Measurements from ENCODE around the gene CRELD2.

CRELD2 gene

DNA sequence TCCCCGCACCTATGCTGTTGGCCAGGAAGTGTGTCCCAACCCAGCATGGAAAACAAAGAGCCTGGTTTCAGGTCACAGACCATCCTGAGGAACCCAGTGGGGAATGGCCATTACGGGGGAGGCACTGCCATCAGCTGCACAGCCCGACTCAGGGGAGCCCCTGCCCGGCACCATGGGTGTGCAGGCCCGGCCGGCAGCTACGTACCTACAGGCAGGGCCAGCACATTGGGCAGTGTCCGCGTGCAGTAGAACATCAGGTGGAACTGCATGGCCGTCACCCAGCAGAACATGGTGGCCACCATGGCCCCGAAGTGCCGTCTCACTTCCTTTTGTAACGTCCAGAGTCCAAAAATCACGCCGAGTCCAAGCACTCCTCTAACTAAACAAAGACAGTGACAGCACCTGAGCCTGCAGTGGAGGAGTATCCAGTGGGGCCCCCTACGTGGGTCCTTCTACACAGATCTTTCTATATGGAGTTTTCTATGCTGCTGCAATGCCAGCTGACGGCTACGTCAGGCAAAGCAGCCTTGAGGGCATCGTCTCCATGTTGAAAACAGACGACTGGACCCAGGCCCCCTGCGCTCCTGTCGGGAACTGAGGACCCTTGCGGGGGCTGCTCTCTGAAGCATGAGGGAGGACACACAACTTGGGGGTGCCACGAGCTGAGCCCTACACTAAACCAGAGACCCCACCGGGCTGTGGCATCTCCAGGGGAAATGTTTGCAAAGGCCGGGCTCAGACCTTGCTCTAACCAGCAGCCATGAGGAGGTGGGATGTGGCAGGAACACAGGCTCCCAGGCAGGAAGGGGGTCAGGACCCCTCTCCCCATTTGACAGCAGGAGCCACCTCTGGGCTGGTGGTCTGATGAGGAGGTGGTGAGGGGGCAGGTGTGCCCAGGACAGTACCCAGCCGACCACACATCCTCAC, 7.9 kb upstream of the CRELD2 start:
- in situ Hi-C loops (cut with MboI; ENCODE audit: low sequenced_read_pairs), result no loop called here

GRCh38 chr22:49911881-49912625, 6.4 kb upstream of the CRELD2 start:
- in situ Hi-C loops (cut with MboI; ENCODE audit: low sequenced_read_pairs), result no loop called here

GRCh38 chr22:49913026-49913425, 5.4 kb upstream of the CRELD2 start:
- in situ Hi-C loops (cut with MboI; ENCODE audit: low sequenced_read_pairs), result no loop called here

GRCh38 chr22:49913446-49913845, 5.0 kb upstream of the CRELD2 start:
- in situ Hi-C loops (cut with MboI; ENCODE audit: low sequenced_read_pairs), result no loop called here

DNA sequence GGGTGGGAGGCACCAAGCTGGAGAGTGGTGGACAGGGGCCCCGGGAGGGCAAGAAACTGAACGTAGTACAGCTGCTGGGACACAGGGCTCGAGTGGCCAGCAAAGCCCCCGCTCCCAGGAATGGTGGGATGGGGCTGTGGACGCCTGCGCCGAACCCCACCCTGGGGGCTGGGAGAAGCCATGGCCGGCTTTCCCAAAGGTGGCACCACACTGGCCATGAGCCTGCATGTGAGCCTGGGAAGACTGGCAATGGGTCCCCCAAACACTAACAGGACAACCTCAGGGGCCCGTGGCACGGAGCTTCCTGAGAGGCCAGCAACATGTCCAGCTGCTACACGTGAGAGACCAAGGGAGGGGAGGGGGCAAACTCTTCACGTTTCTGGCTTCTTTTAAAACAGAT, 4.2 kb upstream of the CRELD2 start:
- in situ Hi-C loops (cut with MboI; ENCODE audit: low sequenced_read_pairs), result no loop called here

GRCh38 chr22:49915610-49916009, 2.8 kb upstream of the CRELD2 start:
- in situ Hi-C loops (cut with MboI; ENCODE audit: low sequenced_read_pairs), result no loop called here

DNA sequence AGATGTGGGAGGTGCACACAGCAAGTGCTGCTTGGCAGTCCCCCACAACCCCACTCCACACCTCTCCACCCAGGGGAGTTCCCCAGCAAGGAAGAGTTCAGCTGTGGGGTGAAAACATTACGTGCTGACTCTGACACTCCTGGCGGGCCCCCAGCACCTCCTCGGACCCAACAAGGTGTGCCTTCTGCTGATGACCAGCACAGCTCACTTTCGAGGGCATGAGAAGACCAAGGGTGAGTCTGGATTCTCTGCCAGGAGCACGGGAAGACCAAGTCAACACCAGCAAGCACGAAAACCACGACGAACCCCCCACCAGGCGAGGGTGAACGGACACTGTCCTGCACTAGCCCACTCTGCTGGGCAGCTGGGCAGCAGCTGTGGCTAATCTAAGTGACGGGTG, 1.6 kb upstream of the CRELD2 start:
- in situ Hi-C loops (cut with MboI; ENCODE audit: low sequenced_read_pairs), result no loop called here

GRCh38 chr22:49918911-49919881, 762 bp downstream of the CRELD2 start:
- in situ Hi-C loops (cut with MboI; ENCODE audit: low sequenced_read_pairs), result no loop called here

DNA sequence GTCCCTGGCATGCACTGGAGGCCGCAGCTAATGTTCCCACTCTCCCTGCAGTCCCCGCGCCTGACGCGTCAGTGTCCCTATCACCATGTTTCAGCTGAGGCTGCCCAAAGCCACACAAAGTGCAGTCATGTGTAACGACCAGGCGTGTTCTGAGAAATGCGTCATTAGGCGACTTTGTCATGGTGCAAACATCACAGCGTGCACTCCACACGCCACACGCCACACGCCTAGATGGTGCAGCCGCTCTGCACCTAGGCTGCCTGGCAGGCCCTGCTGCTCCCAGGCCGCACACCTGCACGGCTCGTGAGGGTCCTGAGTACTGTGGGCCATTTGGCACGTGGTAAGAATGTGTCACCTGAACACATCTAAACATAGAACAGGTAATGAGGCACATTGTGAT, 2.4 kb downstream of the CRELD2 start:
- in situ Hi-C loops (cut with MboI; ENCODE audit: low sequenced_read_pairs), result no loop called here

- in situ Hi-C loops (cut with MboI; ENCODE audit: low sequenced_read_pairs), result no loop called here
These were observed 3.3 kb downstream of the CRELD2 start for GRCh38 chr22:49921508-49922278.

DNA sequence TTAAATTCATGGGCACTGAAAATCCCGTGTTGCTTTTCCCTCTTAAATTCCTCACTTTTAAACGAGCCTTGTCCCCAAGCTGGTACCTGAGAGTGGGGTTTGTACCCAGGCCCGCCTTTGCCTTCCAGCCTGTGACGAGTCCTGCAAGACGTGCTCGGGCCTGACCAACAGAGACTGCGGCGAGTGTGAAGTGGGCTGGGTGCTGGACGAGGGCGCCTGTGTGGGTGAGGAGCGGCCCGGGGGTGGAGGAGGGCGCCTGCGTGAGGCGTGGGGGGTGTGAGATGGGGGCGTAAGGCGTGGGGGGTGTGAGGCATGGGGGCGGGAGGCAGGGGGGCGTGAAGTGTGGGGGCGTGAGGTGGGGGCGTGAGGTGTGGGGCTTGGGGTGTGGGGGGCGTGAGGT, 4.0 kb downstream of the CRELD2 start:
- in situ Hi-C loops (cut with MboI; ENCODE audit: low sequenced_read_pairs), result no loop called here

GRCh38 chr22:49922926-49923325, 4.5 kb downstream of the CRELD2 start:
- in situ Hi-C loops (cut with MboI; ENCODE audit: low sequenced_read_pairs), result no loop called here

- in situ Hi-C loops (cut with MboI; ENCODE audit: low sequenced_read_pairs), result no loop called here
These were observed 5.0 kb downstream of the CRELD2 start for GRCh38 chr22:49923445-49923844.

DNA sequence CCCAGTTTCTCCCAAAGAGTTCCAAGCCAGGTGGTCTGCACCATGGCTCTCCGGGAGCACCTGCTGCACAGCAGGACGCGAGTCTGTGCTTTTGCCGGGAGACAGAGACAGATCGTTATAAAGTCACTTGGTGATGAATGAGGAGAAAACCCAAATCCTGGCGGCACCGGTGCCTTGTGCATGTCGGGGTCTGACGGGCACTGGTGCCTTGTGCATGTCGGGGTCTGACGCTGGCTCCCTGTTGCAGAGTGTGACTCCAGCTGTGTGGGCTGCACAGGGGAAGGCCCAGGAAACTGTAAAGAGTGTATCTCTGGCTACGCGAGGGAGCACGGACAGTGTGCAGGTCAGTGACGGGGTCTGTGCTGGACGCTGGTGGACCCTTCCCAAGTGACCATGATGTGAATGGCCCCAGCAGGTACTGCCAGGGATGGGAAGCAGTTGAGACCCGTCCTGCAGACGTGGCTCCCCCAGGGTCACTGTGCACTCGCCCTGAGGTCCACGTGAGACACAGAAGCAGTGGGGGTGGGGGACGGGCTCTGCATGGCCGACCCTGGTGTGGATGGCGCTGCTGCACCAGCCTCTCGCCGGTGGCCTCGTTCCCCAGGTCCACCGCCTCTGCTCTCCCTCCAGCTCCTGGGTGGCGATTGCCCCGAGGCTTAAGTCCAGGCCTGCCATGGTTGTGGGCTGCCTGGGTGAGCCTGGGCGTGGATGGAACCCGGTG, 5.8 kb downstream of the CRELD2 start:
- in situ Hi-C loops (cut with MboI; ENCODE audit: low sequenced_read_pairs), result no loop called here

DNA sequence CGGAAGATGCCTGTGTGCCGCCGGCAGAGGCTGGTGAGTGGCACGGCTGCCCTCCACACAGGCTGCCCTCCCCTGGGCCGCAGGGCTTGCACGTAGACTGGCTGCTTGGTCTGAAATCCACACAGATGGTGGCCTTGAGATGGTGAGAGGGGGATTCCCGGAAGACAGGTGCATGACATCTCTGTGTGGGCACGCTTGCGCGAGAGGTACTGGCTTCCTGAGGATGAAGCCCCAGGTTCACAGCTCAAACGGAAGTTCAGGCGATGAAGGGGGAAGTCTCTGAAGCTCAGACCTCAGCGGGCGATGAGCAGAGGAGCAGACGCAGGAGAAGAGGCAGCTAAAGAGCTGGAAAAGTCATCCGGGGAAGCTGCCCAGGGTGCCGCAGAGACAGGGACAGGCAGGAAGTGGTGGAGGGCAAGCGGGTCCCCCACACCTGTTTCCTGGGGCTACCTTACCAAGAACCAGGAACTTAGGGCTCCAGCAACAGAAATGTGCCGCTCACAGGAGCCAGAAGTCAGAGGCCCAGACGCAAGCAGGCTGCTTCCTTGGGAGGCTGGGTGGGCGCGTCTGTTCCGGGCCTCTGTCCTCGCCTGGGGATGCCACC, 7.2 kb downstream of the CRELD2 start:
- in situ Hi-C loops (cut with MboI; ENCODE audit: low sequenced_read_pairs), result loop anchor here (25.0 kb wide), 1 partner anchor 287 kb away; the partner anchor contains the start of gene SELENOO

GRCh38 chr22:49926916-49927315, 8.5 kb downstream of the CRELD2 start:
- in situ Hi-C loops (cut with MboI; ENCODE audit: low sequenced_read_pairs), result loop anchor here (25.0 kb wide), 1 partner anchor 285 kb away; the partner anchor contains the start of gene SELENOO

- in situ Hi-C loops (cut with MboI; ENCODE audit: low sequenced_read_pairs), result loop anchor here (25.0 kb wide), 1 partner anchor 285 kb away; the partner anchor contains the start of gene SELENOO
These were observed 9.2 kb downstream of the CRELD2 start for GRCh38 chr22:49927483-49928184.

- in situ Hi-C loops (cut with MboI; ENCODE audit: low sequenced_read_pairs), result loop anchor here (25.0 kb wide), 1 partner anchor 284 kb away; the partner anchor contains the start of gene SELENOO
These were observed 9.7 kb downstream of the CRELD2 start for GRCh38 chr22:49928185-49928495.

Measured in HL-60/S4 treated with phorbol 12-myristate 13-acetate at 8.2 ng/mL for 4 days and 3 days (cell line).